SK-N-MC (cell line): ENCODE measurements around the gene WDR72.

ENCODE experiments used
- DNase-seq: peaks from one replicate; pipeline ENCODE4 v3.0.0-alpha.2; 2011; ENCODE audit warnings: low read depth, low spot score
- H3K27ac ChIP-seq: fragments of 200-600 bp; sonication (generic); 2 replicates; pipeline ENCODE4 v1.5.1; 2016; ENCODE audit warnings: mixed run types
- H3K36me3 ChIP-seq: fragments of 200-600 bp; sonication (generic); 2 replicates; pipeline ENCODE4 v1.6.1; 2017; ENCODE audit warnings: antibody characterized with exemption, low read length, mixed read lengths; ENCODE audit not compliant: insufficient read depth
- H3K4me3 ChIP-seq: fragments of 200-600 bp; sonication (generic); 2 replicates; pipeline ENCODE4 v1.5.1; 2016
- H3K9ac ChIP-seq: fragments of 200-600 bp; sonication (generic); 2 replicates; pipeline ENCODE4 v1.8.0; 2017; ENCODE audit warnings: mixed run types, mixed read lengths; ENCODE audit not compliant: insufficient read length
- H3K9me3 ChIP-seq: fragments of 200-600 bp; sonication (generic); 2 replicates; pipeline ENCODE4 v1.6.1; 2017; ENCODE audit warnings: low read depth, mild to moderate bottlenecking, antibody characterized with exemption, low read length, moderate library complexity, mixed read lengths
- EZH2 ChIP-seq: fragments of 200-600 bp; sonication (generic); IDR thresholded peaks from one replicate; pipeline ENCODE4 v1.6.1; 2017; ENCODE audit warnings: antibody characterized with exemption
- FOXP2 ChIP-seq: optimal IDR thresholded peaks from 2 replicates; pipeline ENCODE3; 2011; ENCODE audit warnings: mild to moderate bottlenecking, moderate library complexity; ENCODE audit not compliant: insufficient read depth; ENCODE audit errors: extremely low read length, control extremely low read depth
- POLR2AphosphoS5 ChIP-seq: IDR thresholded peaks from 2 replicates; pipeline ENCODE4 v1.6.1; 2012; ENCODE audit warnings: mild to moderate bottlenecking, low read depth, low read length, borderline replicate concordance

The WDR72 gene

DNA sequence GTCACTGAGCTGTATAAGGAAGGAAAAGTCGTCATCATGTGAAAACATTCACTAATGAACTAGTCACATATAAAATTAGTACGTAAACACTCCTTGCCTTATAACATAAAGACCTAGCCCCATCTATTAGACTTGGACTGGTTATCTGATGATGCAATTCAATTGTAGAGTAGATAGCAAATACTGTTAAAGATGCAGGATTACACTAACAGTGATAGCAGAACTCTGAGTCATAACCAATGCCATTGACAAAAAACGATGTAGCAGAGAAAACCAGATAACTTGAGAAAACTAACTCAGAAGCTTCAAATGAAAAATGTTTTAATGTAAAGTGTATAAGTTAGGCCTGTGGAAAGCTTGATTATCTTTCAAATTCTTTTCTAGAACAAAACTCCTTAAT is 132.2 kb downstream of the WDR72 start:
- no peak overlapping the region for H3K4me3 ChIP-seq
- H3K9me3 ChIP-seq, result no peaks in the 10 kb centered on the region
- no peak for TF ChIP-seq FOXP2
- no peak for TF ChIP-seq POLR2AphosphoS5
- no peak for TF ChIP-seq EZH2
- no peak for DNase-seq
- H3K36me3 ChIP-seq, result no peaks in the 10 kb centered on the region
- H3K27ac ChIP-seq, result no peak overlapping the region
- no peak overlapping the region for H3K9ac ChIP-seq

DNA sequence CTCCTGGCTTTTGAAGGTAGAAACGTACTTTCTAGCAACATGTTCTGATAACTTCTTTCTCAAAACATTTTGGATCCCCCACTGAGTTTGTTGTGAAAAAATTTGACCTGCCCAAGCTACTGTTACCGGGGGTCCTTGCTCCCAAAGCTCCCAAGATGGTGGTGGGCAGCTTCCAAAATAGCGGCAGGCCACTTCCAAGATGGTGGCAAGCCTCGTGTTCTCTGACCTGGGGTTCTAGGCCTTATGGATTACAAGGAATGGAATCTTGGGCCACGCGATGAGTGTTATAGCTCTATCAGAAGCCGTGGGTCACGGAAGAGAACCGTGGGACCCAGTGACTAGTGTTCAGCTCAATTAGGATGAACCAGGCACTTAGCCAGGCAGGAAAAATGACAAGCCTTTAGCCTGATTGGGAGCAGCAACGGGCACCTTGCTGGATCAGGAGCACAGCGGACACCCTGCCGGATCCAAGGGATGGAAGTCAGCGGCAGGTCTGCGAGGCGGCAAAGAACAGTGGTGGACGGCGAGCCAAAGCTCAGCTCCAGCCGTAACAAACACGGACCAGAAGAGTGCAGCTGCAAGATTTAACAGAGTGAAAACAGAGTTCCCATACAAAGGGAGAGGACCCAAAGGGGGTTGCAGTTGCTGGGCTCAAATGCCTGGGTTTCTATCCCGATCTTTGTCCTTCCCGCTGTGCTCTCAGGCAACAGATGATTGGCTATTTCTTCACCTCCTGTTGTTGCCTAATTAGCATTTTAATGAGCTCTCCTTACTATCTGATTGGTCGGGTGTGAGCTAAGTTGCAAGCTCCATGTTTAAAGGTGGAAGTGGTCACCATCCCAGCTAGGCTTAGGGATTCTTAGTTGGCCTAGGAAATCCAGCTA is 133.3 kb downstream of the WDR72 start:
- TF ChIP-seq EZH2 (no peak), POLR2AphosphoS5 (no peak), FOXP2 (no peak)
- no peak overlapping the region for H3K9ac ChIP-seq
- no peaks in the 10 kb centered on the region for H3K36me3 ChIP-seq
- H3K27ac ChIP-seq, result no peak overlapping the region
- no peak overlapping the region for H3K4me3 ChIP-seq
- no peak for DNase-seq
- H3K9me3 ChIP-seq, result no peaks in the 10 kb centered on the region

DNA sequence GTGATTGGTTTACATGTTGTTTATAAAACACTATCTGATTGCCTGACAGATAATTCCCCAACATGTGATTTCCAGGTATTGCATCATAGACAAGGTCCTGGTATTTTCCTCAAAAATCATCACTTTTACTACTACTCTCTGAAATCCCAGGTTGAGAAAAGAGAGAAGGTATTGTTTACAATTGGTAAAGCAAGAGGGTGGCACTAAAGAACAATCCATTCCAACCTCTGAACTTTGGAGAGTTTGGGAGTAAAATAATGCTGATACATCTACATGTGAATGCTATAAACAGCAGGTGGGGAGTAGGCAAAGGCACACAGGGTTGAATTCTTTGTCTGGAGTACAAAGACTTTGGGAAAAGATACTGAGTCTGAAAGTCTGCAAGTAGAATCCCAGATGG is 134.2 kb downstream of the WDR72 start:
- TF ChIP-seq POLR2AphosphoS5, result no peak
- no peak for TF ChIP-seq EZH2
- TF ChIP-seq FOXP2, result no peak
- H3K9ac ChIP-seq, result no peak overlapping the region

DNA sequence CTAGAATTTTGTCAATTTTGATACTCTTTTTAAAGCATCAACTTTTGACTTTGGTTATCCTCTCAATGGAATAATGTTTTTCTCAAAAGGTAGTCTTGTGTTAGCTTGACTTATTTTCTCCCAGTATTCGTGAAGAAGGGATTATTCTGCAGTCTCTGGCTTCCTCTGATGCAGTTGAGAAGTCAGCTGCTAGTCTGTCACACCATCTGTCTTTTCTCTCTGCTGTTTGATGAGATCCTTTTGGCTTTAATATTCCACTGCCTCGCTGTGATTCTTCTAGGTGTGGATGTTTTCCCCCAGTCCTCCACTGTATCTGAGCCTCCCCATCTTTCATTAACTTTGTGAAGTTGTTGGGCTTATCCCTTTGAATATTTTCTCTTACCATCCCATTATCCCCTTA is 141.0 kb downstream of the WDR72 start:
- Histone ChIP-seq H3K4me3 (no peak overlapping the region), H3K36me3 (no peaks in the 10 kb centered on the region), H3K27ac (no peak overlapping the region), H3K9ac (no peak overlapping the region), H3K9me3 (no peaks in the 10 kb centered on the region)
- DNase-seq, result no peak
- TF ChIP-seq POLR2AphosphoS5 (no peak), FOXP2 (no peak), EZH2 (no peak)

More for the DNA sequence above, 134.2 kb downstream of the WDR72 start:
- Histone ChIP-seq H3K27ac (no peak overlapping the region), H3K36me3 (no peaks in the 10 kb centered on the region), H3K9me3 (no peaks in the 10 kb centered on the region), H3K4me3 (no peak overlapping the region)
- no peak for DNase-seq

DNA sequence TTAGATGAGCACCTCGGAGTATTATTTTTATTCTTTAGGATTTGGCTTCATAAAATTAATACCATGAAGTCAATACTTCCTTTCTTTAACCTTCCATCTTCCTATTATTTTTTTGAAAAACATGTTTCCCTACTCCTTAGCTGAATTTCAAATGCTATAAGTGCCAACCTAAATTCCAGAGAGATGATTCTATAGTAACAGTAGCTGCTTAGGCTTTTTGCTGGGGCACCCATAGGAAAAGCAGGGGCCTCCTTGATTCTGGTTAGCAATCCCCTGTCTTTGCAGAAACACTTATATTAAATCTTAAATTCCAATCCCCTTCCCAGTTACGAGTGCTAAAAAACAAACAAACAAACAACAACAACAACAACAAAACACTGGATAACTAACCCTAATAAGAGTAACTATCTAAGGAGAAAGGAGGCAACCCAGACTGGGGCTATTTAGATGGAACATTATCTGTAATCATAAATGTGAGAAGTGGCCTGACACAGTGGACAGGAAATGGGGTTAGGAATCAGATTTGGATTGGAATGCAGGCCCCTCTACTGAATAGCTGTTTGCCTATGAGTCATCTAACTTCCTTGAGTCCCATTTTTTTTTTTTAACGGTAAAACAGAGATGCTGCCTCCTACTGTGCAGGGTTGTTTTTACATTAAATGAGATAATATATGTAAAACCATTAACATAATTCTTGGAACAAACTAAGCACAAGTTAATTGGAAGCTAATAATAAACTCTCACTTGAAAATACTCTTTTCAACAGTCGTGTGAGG is 148.1 kb downstream of the WDR72 start:
- no peak for DNase-seq
- TF ChIP-seq EZH2 (no peak), FOXP2 (no peak), POLR2AphosphoS5 (no peak)
- Histone ChIP-seq H3K36me3 (no peaks in the 10 kb centered on the region), H3K4me3 (no peak overlapping the region), H3K27ac (no peak overlapping the region), H3K9me3 (no peaks in the 10 kb centered on the region), H3K9ac (no peak overlapping the region)

DNA sequence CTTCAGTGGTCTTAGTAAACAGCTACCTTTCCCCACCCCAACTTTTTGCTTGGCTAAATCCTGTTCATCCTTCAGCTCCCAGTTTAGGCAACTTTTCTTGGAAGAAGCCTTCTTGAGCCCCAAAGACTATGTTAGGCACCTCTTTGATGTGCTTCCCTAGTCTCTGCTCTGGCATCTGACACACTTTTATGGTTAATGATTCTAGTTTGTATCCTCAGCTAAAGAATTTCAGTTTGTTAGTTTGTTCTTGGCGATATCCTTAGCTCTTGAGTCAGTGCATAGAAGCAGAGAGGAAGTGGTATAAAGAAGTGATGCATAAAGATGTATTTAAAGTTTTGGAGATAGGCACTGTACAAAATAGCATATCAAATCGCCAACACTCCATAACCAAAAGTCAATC is 168.4 kb downstream of the WDR72 start:
- Histone ChIP-seq H3K9me3 (no peaks in the 10 kb centered on the region), H3K9ac (no peak overlapping the region), H3K36me3 (no peaks in the 10 kb centered on the region), H3K27ac (no peak overlapping the region), H3K4me3 (no peak overlapping the region)
- TF ChIP-seq EZH2 (no peak), POLR2AphosphoS5 (no peak), FOXP2 (no peak)
- no peak for DNase-seq

DNA sequence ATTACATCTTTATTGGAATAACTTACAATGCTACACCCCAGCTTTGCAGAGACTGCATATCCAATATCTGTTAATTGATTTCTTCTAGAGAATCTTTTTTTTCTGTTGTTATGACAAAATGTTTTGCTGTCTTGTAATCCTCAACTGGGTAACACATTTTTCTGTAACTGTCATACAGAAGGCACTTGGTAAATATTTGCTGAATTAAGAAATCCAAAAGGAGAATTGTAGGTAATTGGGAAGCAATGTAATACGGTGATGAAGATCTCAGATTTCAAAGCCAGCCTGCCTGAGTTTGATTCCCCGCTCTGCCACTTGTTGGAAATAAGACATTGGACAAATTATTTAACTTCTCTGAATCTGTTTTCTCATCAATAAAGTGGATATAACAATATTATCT is 169.1 kb downstream of the WDR72 start:
- Histone ChIP-seq H3K4me3 (no peak overlapping the region), H3K36me3 (no peaks in the 10 kb centered on the region), H3K9me3 (no peaks in the 10 kb centered on the region), H3K27ac (no peak overlapping the region), H3K9ac (no peak overlapping the region)
- TF ChIP-seq POLR2AphosphoS5 (no peak), FOXP2 (no peak), EZH2 (no peak)
- DNase-seq, result no peak

DNA sequence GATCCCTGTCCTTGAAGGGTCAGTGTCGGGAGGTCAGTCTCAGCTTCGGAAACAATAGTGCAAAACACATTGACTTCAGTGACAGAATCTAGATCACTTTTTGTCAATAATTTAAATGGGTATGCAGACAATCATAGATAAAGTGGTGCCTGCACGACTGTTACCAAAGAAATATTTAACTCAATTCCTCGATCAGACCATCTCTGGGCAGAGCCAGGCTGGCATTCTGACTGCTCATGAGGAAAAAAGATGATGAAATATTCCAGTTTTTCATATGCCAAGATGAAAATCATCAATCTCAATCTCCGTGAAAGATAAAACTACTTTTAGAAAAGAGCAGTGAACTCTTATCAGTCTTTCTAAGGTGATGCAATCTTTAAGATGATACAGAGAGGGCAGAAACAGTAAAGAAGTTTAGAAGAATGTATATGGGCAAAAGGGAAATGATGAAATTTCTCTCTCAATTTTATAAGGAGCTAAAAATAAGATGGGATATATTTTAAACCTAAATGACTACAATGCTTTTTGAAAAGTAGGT is 169.9 kb downstream of the WDR72 start:
- no peak for DNase-seq
- no peak overlapping the region for H3K9ac ChIP-seq
- no peak overlapping the region for H3K4me3 ChIP-seq
- TF ChIP-seq POLR2AphosphoS5 (no peak), FOXP2 (no peak), EZH2 (no peak)
- no peaks in the 10 kb centered on the region for H3K36me3 ChIP-seq
- H3K27ac ChIP-seq, result no peak overlapping the region
- H3K9me3 ChIP-seq, result no peaks in the 10 kb centered on the region
